Endodermal cell (in vitro differentiated cells): ENCODE measurements around the gene MPHOSPH6. TPM values are rescaled to one million over a fixed set of nuclear protein-coding genes. Genes with fewer than 3 reads are reported as not detected.

ENCODE experiments used
- DNase-seq: peaks from one replicate; pipeline ENCODE4 v3.0.0-alpha.2; 2017
- H3K27ac ChIP-seq: 2 replicates; pipeline ENCODE4 v1.5.1; 2013; ENCODE audit warnings: mild to moderate bottlenecking, low read depth, low read length, moderate library complexity
- H3K27me3 ChIP-seq: 2 replicates; pipeline ENCODE4 v1.6.1; 2013; ENCODE audit warnings: mild to moderate bottlenecking, low read length, moderate library complexity; ENCODE audit not compliant: insufficient read depth, control insufficient read depth, poor library complexity, severe bottlenecking
- H3K36me3 ChIP-seq: 2 replicates; pipeline ENCODE4 v1.7.0; 2013; ENCODE audit warnings: mild to moderate bottlenecking, low read length, moderate library complexity; ENCODE audit not compliant: control insufficient read depth, insufficient read depth
- H3K4me1 ChIP-seq: one replicate; pipeline ENCODE4 v1.7.0; 2013; ENCODE audit warnings: low read length; ENCODE audit not compliant: control insufficient read depth, insufficient read depth
- H3K4me3 ChIP-seq: 2 replicates; pipeline ENCODE4 v1.5.1; 2013; ENCODE audit warnings: mild to moderate bottlenecking, low read length, moderate library complexity
- H3K9ac ChIP-seq: 2 replicates; pipeline ENCODE4 v1.6.1; 2013; ENCODE audit warnings: mild to moderate bottlenecking, low read length, moderate library complexity; ENCODE audit not compliant: poor library complexity, severe bottlenecking; ENCODE audit errors: extremely low read depth
- H3K9me3 ChIP-seq: 2 replicates; pipeline ENCODE4 v1.6.1; 2013; ENCODE audit warnings: mild to moderate bottlenecking, low read length, moderate library complexity; ENCODE audit not compliant: control insufficient read depth
- H3K27ac Mint-ChIP-seq: 2 replicates; pipeline ENCODE4 v1.8.0; 2020; ENCODE audit warnings: mixed read lengths
- H3K27me3 Mint-ChIP-seq: 2 replicates; pipeline ENCODE4 v1.8.0; 2021; ENCODE audit warnings: mild to moderate bottlenecking, mixed read lengths; ENCODE audit not compliant: insufficient read depth
- H3K36me3 Mint-ChIP-seq: 2 replicates; pipeline ENCODE4 v1.8.0; 2020; ENCODE audit warnings: low read depth, mixed read lengths
- H3K4me1 Mint-ChIP-seq: 2 replicates; pipeline ENCODE4 v1.8.0; 2020; ENCODE audit warnings: mixed read lengths
- H3K4me3 Mint-ChIP-seq: 2 replicates; pipeline ENCODE4 v1.8.0; 2020; ENCODE audit warnings: mild to moderate bottlenecking, moderate library complexity, mixed read lengths
- H3K9me3 Mint-ChIP-seq: 2 replicates; pipeline ENCODE4 v1.8.0; 2020; ENCODE audit warnings: mild to moderate bottlenecking, mixed read lengths
- CTCF ChIP-seq: fragments of 200-600 bp; sonication (generic); conservative IDR thresholded peaks from 2 replicates; pipeline ENCODE4 v1.5.0; 2021; ENCODE audit warnings: antibody characterized with exemption, mild to moderate bottlenecking
- WGBS, 2 experiments: methylation state at CpG; one replicate each; pipeline versions ENCODE4 v1.1.5 to v1.1.7; 2013; ENCODE audit warnings: missing lambda C conversion rate in 2 of 2, mixed read lengths in 1 of 2; ENCODE audit not compliant: insufficient coverage in 1 of 2, insufficient read length in 1 of 2; 5-methylcytosine and 5-hydroxymethylcytosine counted together
- total RNA-seq, 2 donors: library from RNA; stranded (reverse); fragmentation: NEBNext Ultra II Directional in 1 of 2; extraction: Animal tissue kit (Norgen Biotek cat#: 25700) in 1 of 2; gene quantifications; 2 replicates in 1 of 2; 3 replicates in 1 of 2; pipeline ENCODE4 v1.2.1, GENCODE V29; 2021

Gene MPHOSPH6
- total RNA-seq, 2 donors from 2014 or later: 38.6 to 39.1 TPM

- Histone ChIP-seq H3K27me3 (peaks cover 19% of the 10 kb centered on the region), H3K9ac (no peak overlapping the region), H3K4me3 (no peak overlapping the region), H3K27ac (no peak overlapping the region), H3K9me3 (no peaks in the 10 kb centered on the region), H3K36me3 (no peaks in the 10 kb centered on the region), H3K4me1 (no peaks in the 10 kb centered on the region)
- H3K27ac Mint-ChIP-seq: no peak overlapping the region
- 91% methylated on average over 6 of the region's 6 CpGs for WGBS, 2 experiments
- no peak for DNase-seq
- no peaks in the 10 kb centered on the region for H3K9me3 Mint-ChIP-seq
- peaks cover 2% of the 10 kb centered on the region for H3K4me1 Mint-ChIP-seq
- no peaks in the 10 kb centered on the region for H3K36me3 Mint-ChIP-seq
- no peak for TF ChIP-seq CTCF
- peaks cover 2% of the 10 kb centered on the region for H3K27me3 Mint-ChIP-seq
- no peak overlapping the region for H3K4me3 Mint-ChIP-seq
Observed at GRCh38 chr16:82108774-82109173, 61.2 kb downstream of the MPHOSPH6 start.

GRCh38 chr16:82108100-82108499 lies 61.9 kb downstream of the MPHOSPH6 start:
- Mint-ChIP-seq H3K9me3 (no peaks in the 10 kb centered on the region), H3K27me3 (peaks cover 4% of the 10 kb centered on the region), H3K4me3 (no peak overlapping the region), H3K36me3 (no peaks in the 10 kb centered on the region), H3K4me1 (peaks cover 2% of the 10 kb centered on the region), H3K27ac (no peak overlapping the region)
- TF ChIP-seq CTCF: no peak
- WGBS, 2 experiments: 86% methylated on average over 1 to 2 of the region's 2 CpGs
- Histone ChIP-seq H3K27me3 (peaks cover 25% of the 10 kb centered on the region), H3K4me1 (no peaks in the 10 kb centered on the region), H3K4me3 (no peak overlapping the region), H3K36me3 (no peaks in the 10 kb centered on the region), H3K9me3 (no peaks in the 10 kb centered on the region), H3K27ac (no peak overlapping the region), H3K9ac (no peak overlapping the region)
- no peak for DNase-seq

GRCh38 chr16:82105107-82105506 lies 64.9 kb downstream of the MPHOSPH6 start:
- Mint-ChIP-seq H3K27ac (no peak overlapping the region), H3K27me3 (peaks cover 25% of the 10 kb centered on the region), H3K4me3 (no peak overlapping the region), H3K9me3 (no peaks in the 10 kb centered on the region), H3K4me1 (peaks cover 2% of the 10 kb centered on the region), H3K36me3 (no peaks in the 10 kb centered on the region)
- Histone ChIP-seq H3K4me3 (no peak overlapping the region), H3K27me3 (peaks cover 55% of the 10 kb centered on the region), H3K27ac (no peak overlapping the region), H3K9ac (no peak overlapping the region), H3K36me3 (no peaks in the 10 kb centered on the region), H3K9me3 (no peaks in the 10 kb centered on the region), H3K4me1 (no peaks in the 10 kb centered on the region)
- WGBS, 2 experiments: 89 to 92% methylated on average over 8 of the region's 8 CpGs
- TF ChIP-seq CTCF: no peak
- no peak for DNase-seq

Other genes starting within 250 kb of the MPHOSPH6 start
- gene SDR42E1, start 158.8 kb downstream of the MPHOSPH6 start, total RNA-seq: under 1 TPM in 1 of 2 donors, not detected in 1; 0.15 TPM
- not detected for gene HSD17B2, start 135.0 kb downstream of the MPHOSPH6 start, total RNA-seq